Lower leg skin (tissue), 3 donors: Measurements from ENCODE around the gene RBFOX2.

ENCODE experiments used
- CTCF ChIP-seq, 3 donors: fragments of 450-650 bp; IDR thresholded peaks; one replicate each; pipeline ENCODE4 v1.5.1; 2016; ENCODE audit warnings: antibody characterized with exemption in 3 of 3, mild to moderate bottlenecking in 3 of 3, moderate library complexity in 2 of 3
- POLR2A ChIP-seq, 2 donors: fragments of 450-650 bp; IDR thresholded peaks; one replicate each; pipeline ENCODE4 v1.6.1; 2016 to 2017; ENCODE audit warnings: antibody characterized with exemption in 2 of 2, mild to moderate bottlenecking in 1 of 2, moderate library complexity in 1 of 2

- TF ChIP-seq CTCF (IDR thresholded peaks at IDR 0.05): no peak
- TF ChIP-seq POLR2A (IDR thresholded peaks at IDR 0.05): no peak
Measured at GRCh38 chr22:35995772-35996171, 32.9 kb downstream of the RBFOX2 start.
